Islet of Langerhans (tissue), 1 donor: ENCODE measurements around the gene KLF7.

Experiments used
- FAIRE-seq: peaks from one replicate; lab custom pipeline; 2011; peaks lifted over from hg19 to GRCh38; lab: Jason Lieb, UNC

The KLF7 gene

DNA sequence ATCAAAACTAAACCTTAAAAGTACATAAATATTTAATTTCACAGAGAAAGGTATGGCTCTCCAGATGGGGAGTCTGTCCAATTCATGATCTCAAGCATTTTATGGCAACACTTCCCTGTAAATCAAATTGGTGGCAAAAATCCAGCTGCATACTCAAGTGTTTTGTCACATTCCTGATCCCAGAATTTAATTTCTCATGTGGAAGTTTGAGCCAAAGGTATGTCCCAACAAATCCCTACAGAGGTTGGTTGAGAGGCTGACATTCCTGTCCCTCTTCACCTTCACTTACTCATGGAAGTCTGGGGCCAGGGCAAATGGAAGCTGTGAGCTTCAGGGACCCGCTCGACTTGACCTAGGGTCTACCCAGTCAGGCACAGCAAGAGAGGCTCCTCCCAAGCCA is 17.7 kb downstream of the KLF7 start:
- no peak for FAIRE-seq

DNA sequence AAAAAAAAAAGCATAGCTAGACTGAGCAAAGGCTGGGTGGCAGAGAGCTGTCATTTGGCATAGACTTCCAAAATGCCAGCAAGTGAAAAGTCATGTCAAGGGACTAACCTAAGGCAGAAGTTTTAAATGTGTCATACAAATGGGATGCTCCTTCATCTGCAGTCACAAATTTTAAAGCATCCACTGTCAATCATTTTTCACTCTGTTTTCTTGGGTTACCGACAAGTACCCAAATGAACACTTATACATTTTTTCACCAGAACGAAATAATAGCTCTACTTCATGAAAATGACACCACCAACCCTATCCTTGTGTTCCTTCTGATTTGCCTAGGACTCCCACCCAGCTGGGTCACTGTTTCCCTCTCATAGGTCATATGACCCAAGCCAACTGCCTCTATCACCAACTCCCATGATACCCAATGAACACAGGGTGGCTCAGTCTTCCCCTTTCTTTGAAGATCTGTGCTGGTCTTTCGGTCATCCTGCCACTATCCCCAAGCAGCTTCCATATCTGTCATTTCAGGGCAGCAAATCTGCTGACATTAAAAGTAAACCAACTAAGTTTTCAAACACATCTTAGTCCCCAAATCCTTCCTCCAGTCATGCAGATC is 21.5 kb downstream of the KLF7 start:
- FAIRE-seq, result no peak

DNA sequence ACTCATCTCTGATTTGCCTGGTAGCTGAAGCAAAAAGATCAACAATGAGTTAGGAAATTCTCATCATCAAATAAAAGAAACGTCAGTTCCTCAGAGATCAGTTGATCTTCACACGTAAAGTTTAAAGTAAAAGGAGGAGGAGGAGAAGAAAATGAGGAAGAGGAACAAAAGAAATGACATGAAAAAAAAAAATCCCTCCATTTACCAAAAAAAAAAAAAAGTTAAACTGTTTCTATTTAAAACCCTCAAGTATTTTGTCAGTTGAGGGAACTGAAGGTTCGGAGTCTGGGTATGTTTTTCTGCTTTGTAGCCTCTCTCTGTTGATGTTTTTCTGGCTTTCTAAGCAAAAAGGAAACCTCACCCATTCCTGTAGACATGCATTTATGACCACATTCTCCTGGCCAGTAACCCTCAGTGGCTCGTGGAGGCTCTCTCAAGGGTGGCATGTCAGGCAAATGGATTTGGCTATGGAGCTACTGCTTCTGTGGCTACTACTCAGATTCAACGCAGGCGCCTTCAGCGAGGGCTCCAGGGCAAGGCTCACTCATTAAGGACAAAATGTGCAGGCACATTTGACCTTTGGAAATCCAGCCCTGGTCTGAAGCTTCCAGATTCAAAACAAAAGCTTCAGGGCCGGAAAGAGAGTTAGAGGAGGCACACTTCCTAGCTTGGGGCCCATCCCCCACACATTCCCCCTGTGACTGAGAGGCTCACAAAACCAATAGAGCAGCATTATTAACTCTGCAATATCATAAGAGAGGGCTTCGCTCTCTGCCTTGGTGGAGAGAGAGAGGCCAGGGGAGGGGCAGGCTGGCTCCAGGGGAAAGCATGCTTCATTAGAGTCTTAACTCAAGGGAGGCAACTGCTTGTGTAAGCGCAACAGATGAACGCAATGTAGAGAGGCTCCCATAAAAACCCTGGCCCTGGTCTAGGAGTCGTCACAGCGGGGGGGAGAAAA is 22.3 kb downstream of the KLF7 start:
- peak; percentile 74 for FAIRE-seq

DNA sequence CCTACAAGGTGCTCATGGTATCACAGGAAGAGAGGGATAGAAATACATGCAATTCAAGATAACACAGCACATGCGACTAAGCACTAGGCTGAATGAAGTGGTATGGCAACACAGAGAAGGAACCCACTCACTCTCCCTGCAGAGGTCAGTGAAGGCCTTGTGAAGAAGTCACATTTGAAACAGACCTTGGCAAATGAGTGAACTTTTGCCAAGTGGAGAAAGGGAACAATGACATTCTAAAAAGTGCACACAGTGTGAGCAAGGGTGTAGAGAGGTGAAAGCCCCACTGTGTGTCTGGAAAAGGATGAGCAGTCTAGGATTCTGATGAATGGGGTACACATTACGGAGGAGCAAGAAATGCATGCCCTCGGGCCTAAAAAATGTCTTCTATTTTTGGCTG is 23.3 kb downstream of the KLF7 start:
- FAIRE-seq, result no peak

DNA sequence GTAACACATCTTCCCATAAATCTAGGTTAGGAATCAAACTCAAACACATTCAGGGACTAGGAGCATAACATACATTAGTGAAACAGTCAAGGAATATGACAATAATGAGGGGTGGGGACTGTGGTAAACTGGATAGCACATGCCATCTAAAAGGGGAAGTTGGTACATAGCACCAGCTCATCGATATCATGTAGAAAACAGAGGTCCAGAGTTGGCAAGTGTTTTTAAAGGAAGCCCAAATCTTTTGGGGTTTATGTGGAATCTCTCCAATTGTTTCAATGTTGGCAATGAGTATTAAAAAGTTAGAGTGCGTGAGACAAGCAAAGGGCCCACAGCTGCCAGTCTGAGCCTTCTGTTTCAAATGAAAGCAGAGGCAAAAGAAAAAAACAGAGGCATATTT is 24.4 kb downstream of the KLF7 start:
- no peak for FAIRE-seq

DNA sequence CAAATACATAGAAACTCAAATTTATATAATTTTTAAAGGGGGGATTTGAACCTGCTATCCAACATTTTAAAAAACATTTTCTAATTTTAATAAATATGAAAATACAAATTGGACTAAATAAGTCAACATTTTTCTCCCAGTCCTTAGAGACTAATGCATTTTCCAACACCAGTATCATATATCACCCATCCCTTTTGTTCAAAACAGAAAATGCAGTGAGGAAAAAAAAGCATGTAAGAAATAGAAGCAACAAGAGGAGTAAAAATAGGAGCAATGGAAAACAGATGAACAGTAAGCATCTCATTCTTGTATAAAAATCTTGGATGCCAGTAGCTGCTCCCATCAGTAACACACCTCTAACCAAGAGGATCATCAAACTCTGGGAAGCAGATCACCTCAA is 25.5 kb downstream of the KLF7 start:
- no peak for FAIRE-seq

DNA sequence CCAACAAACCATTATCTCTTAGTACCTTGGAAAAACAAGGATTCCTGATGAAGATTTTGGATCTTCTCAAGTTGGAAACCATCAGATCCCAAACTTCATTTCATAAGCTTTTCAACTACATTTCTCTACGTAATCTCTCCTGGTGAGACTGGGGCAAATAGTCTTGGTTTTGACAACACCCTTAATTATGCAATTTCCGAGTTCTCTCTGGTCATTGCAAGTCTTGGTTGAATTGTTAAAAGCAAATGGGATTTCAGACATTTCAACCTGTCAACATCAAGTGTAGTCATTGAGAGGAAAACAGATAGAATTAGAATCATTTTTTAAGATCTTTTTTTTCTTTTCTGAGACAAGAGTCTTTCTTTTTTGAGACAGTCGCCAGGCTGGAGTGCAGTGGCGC is 26.2 kb downstream of the KLF7 start:
- no peak for FAIRE-seq

DNA sequence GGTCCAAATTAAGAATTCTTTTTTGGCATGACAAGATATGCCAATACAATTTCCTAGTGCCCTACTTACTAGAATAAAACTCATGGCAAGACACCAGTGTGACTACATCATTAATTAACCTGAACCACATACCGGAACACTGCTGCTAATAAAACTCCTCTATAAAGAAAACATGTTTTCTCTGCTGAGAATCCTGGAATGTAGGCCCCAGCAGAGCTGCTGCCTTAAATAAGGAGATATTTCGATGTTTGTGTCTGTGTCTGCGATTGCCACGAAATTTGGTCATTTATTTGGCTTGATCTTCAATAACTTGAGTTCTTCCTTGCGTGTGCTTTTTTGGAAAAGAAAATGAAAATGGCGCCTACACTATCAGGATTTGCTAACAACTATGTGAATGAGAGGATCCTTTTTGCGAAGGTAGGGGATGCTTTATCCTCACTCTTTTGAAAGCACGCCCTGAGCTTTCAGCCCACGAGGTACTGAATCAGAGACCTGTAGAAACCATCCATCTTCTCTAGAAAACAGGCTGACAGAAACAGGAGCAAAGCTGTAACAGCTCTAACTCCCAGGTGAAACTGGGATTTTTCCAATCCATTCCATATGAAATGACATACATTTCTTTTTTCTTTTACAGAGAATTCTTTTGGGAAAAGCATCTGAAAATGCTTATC is 27.0 kb downstream of the KLF7 start:
- no peak for FAIRE-seq

DNA sequence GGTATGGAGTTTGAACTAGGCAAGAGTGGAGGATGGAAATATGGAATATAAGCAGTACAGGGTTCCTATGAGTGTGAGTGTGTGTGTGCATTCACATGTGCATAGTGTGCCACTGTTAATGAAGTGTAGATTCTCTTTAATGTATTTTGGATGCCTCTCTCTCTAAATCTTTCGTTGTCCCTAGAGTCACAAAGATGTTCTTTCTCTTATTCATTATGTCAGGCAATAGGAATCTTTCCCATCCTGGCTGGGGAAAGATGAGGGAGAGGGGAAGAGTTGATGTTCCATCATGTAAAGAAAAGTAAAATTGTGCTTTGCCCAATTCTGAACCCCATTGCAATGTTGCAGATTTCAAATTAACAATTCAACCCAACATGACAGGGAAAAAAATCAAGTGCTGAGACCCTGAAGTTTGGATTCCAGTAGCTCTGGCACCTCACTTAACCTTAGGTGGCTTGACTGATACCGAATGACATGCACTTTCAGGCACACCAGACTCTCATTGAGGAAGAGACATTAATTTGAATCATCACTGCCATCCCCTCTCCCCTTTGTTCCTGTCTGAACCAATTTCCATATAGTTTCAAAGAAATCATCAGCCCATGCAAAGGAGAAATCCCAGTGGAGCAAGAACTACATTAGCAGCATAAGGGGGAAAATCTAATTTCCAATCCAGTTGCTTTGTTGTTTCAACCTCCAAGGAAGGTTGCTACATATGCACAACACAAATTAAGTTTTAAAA is 28.0 kb downstream of the KLF7 start:
- no peak for FAIRE-seq

DNA sequence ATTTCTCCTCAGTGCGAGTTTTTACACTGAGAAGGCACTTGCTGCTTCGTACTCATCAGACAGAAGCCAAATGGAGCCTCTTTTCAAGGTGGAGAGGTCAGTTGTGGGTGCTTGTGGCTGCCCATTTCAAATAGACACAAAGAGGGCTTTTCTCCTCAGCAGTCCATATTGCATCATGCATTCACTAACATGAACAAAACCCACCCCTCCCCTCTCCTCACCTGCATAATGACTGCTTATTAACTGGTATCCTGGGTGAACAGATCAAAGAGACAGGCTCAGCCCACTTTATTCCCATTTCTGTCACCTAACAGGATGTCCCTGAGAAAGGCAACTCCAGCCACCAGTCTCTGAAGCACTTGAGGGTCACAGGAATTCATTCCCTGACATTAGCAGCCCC is 28.9 kb downstream of the KLF7 start:
- no peak for FAIRE-seq

DNA sequence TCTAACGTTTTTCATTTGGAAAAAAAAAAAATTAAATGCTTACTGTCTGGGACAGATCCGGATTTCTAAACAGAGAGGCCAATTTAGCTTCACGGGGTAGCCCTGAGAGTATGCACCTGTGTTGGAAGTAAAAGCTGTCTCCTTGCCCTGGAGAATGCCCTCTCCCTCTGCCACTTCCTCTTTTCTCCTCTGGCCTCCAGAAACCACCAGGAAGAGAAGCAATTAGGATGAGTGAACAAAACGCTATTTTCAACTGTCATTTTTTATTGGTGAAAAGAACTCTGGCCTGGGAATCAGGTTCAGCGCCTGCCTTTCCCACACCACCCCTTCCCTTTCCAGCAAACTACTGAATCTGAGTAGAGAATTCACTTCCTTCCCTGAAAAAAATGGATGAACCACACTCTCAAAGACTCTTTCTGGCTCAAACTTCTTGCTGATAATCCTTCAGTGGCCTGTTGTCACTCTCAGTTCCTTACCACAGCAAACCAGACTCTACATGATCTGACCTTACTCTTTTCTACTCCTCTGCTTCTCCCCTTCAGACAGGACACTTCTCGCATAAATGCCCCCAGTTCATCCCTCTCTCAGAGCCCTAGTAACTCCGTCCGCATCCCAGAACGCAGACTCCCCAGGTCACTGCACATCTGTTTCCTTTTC is 29.8 kb downstream of the KLF7 start:
- no peak for FAIRE-seq

DNA sequence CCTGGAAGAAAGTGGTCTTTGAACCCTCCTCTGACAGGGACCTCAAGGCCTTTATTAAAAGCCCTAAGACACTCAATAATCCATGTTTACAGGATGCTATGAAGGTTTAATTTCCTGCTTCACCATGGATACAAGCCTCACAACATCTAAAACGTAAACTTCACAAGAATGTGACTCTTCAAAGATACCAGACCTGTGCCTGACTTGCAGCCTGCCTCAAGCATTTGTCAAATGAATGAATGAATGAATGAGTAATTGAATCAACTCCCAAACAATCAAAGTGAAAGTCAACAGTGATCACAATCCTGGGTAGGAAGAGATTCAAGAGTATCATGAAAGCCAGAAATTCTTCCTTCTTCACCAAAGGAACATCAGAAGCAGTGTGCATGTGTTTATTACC is 30.4 kb downstream of the KLF7 start:
- no peak for FAIRE-seq

DNA sequence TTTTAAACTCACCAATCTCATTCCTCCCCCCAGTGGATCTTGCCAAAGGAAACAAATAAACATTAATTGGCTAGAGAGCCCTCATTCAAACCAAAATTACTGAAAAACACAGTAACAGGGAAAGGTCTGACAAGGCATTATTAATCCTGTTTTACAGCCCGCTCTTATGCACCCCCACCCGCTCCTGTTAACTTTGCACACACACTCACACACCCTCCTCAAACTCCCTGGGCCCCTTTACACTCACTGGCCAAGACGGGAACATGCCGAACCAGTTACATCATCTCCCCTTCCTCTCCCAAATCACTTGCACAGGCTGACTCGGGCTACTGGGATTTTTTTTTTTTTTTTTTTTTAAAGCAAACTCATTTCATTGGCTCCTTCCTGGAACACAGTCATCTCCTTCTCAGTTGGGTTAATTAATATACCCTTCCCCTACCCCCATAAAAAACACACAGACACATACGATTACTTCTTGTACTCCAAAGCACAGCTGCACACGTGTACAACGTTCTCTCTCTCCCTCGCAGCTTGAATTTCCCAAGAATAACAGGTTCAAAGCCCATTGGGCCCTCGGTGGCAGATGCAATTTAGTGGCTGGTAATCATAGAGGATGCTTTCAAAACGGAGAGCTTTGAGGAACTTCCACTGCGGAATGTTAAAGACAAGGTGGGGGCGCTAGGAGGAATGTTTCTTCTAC is 31.8 kb downstream of the KLF7 start:
- no peak for FAIRE-seq

DNA sequence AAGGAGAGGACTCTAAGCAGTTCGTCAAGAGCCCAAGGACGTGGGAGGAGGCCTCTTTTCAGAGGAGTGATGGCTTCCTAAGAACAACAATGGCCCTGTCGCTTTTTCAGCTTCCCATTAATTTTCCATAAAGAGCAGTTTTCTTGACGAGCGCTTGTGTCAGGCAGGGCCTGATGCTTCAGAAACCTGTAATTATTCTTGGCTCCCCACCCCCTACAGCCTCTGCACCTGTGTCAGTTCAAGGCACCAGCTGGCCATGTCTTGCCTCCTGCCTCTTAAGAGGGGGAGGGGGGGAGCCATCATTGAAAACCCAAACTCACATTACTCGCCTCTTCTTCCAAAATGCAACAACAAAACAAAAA is 32.3 kb downstream of the KLF7 start:
- no peak for FAIRE-seq

DNA sequence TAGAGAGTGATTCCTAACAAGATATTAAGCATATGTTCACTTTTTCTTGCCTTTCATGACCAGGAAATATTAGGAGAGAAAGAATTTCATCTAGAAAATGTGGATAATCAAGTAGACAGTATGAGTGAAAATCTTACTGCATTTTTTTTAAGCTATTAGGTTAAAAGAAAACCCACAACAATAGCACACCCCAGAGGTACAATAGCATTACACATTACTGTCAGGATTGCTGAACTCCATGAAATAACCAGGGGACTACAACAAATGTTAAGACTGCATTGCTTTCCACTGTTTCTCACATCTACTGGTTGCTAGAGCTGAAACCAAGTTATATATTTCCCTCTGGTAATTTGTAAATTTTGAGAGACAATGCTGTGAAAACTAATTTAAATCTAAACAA is 33.7 kb downstream of the KLF7 start:
- no peak for FAIRE-seq

DNA sequence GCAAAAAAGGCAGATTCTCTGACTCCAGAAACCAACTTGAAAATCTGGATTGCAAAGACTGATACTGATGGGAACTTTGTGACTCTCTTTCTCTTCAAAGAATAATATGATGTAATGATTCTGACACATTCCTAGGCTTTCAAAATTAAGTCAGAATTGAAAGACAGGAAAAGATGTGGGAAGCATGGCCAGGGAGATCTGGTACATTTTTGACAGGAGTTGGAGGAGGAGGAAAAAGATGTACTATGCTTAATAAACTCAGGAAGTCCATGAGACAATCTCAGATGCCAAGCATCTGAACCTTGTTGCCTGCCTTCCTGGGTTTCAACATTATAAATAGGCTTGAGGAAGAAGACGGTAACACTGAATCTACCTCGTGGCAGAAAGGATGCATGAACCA is 34.2 kb downstream of the KLF7 start:
- FAIRE-seq, result no peak

DNA sequence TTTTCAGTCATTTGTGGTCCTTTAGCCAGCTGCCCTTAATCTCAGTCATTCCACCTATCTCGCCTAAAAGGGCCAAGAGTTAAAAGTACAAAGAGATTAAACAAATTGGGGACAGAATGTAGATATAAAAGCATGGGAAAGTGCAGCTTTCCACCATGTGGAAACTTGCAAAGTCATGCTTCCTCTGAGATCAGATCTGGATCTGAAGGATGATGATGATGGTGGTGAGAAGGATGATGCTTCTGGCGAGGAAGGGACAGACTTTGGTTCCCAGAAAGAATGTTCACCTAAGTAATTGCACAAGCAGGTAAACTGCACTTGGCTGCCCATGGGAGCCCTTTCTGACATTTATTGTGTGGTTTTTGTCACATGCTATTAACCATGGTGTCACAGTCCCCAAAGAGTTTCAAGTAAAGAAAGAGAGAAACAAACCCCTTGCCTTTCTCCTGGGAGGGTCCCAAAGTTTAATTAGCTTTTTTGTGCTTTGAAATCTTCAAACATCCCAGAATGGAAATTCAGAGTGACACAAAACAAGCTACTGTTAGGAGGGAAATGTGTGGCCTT is 34.7 kb downstream of the KLF7 start:
- no peak for FAIRE-seq

DNA sequence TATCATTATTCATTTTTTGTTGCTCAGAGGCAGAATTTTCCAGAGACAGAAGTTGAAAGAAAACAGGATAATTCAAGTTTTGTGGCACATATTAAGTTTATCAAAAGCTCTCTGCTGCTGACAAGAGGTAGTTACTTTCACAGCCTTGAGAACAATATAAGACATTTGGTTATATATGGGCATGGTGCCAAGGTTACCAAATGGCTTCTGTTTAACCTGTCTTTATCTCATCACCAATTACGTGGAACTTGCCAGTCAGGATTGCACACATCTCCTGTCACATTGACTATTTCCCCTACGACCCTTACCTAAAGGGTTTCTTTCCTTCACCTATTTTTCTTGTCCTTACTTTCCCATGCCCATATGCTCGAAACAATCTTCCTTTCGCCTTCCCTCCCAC is 35.9 kb downstream of the KLF7 start:
- FAIRE-seq, result no peak

DNA sequence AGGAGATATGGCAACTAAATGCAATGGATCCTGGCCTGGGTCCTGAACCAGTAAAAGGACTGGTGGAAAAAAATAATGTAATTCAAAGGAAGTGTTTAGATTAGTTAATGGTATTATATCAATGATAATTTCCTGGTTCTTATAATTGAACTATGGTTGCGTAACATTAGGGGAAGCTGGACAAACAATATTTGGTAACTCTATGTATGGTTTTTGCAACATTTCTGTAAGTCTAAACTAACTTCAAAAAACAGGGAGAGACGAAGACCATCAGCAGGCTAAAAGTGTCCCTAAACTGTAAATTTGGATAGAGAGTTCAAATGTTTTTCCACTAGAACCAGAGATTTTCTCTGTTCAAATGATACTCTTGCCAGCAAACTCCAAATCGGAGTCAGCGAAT is 36.9 kb downstream of the KLF7 start:
- peak; percentile 76 for FAIRE-seq

DNA sequence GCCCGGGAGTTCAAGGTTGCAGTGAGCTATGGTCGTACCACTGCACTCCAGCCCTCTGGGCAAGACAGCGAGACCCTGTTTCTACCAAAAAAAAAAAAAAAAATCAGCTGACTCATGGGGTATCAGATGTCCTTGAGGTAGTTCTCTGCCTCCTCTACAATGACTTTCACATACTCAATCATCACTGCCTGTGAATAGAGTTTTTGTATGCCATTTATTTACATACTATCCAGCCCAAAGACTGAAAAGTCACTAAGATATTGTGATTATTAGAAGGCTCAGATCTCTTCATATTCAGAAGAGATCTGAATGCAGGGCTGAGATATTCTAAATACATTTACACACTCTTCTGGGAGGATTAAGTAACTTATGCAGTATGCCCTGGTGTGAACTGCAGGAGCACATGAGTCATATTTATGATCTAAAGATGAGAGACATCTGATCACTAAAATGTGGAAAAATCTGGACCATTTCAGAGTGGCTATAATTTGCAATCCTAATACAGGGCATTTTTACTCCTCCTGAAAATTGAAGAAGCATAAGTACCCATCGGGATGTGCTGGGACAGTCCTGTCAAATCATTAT is 38.9 kb downstream of the KLF7 start:
- no peak for FAIRE-seq
